ENCODE measurements around the gene ALX3.

DNA sequence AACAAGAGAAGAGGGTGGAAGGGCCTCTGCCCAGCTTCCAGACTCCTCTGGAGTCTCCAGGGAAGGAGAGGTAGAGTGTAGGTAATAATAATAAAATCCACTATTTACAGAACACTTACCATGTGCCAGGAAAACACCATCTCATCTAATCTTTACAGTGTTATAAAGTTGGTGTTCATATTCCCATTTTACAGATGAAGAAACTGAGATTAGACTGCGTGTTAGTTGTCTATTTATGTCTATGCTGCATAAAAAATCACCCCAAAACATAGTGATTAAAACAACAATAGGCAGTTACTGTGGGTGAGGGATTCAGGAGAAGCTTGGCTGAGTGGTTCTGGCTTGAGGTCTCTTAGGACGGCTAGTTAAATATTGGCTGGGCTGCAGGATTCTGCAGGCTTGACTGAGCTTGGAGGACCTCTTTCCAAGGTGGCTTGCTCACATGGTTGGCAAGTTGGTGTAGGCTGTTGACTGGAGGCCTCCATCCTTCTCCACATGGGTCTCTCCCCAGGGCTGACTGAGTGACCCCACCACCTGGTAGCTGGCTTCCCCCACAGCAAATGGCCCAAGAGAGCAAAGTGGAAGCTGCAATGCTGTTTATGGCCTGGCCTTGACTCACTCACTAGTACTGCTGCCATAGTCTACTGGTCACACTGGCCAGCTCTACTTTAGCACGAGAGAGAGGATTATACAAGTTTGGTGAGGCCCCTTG is 6.5 kb upstream of the ALX3 start:
- TF ChIP-seq, protein P1, sequence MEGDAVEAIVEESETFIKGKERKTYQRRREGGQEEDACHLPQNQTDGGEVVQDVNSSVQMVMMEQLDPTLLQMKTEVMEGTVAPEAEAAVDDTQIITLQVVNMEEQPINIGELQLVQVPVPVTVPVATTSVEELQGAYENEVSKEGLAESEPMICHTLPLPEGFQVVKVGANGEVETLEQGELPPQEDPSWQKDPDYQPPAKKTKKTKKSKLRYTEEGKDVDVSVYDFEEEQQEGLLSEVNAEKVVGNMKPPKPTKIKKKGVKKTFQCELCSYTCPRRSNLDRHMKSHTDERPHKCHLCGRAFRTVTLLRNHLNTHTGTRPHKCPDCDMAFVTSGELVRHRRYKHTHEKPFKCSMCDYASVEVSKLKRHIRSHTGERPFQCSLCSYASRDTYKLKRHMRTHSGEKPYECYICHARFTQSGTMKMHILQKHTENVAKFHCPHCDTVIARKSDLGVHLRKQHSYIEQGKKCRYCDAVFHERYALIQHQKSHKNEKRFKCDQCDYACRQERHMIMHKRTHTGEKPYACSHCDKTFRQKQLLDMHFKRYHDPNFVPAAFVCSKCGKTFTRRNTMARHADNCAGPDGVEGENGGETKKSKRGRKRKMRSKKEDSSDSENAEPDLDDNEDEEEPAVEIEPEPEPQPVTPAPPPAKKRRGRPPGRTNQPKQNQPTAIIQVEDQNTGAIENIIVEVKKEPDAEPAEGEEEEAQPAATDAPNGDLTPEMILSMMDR (IDR thresholded peaks at IDR 0.05; ENCODE audit: low read length) = no peak
- TF ChIP-seq EZH2 (IDR thresholded peaks at IDR 0.05; ENCODE audit: borderline replicate concordance, low read length) = no peak

Measured in OCI-LY1 (cell line).